ENCODE results near the gene SRSF5. TPM values are rescaled to one million over a fixed set of nuclear protein-coding genes. Genes with fewer than 3 reads are reported as not detected.

Gene SRSF5
- total RNA-seq, 1 donor from 2014 or later, result 291 TPM

GRCh38 chr14:69770559-69770958, 3.6 kb downstream of the SRSF5 start:
- no peak for DNase-seq (ENCODE audit: low read depth)

GRCh38 chr14:69771136-69771535, 4.2 kb downstream of the SRSF5 start:
- DNase-seq (ENCODE audit: low read depth), result no peak

GRCh38 chr14:69772082-69773017, 5.4 kb downstream of the SRSF5 start:
- DNase-seq (ENCODE audit: low read depth), result no peak

- no peak for DNase-seq (ENCODE audit: low read depth)
Measured at GRCh38 chr14:69773571-69774276, 6.8 kb downstream of the SRSF5 start.

DNA sequence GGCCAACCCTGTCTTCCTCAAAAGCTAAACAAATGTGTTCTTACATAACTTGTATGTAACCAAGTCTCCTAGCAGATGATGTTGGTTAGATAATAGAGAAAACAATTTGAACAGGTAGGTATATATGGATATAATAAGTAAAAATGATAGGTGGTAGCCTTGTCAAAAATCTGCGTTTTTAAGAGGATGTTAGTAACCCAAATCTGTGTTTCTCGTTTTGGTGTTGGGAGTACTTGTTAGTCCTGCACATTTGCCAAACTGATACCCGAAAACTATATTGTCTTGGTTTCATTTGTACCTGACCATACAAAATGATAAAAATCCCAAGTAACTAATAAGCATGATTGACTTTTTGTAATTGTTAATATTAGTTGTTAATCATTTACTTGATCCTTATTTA, 8.1 kb downstream of the SRSF5 start:
- DNase-seq (ENCODE audit: low read depth), result no peak

DNA sequence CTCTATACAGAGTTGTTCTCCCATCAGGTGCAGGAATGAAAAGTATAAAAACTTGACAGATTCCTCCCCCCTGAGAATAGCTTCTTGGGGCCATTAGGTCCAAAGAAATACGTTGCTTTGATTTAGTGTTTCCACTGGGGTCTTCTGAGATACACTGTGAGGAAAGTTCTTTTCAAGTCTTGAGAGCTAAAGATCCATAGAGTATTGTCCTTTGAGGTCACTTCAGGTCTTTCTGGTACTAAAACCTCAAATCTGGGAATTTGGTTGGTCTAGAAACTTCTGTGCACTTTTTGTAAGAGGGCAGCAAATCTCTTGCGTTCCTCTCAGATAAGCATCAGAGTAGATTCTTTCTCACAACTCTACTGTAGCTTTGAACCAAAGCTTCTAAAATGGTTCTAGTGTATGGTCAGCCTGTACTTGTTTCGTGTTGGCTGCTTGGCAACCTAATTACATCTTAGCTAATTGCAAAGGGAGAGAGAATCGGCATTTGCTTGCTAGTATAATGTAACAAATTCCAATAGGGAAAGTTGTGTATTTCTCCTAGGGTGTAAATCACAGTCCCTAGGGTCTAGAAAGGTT, 10.0 kb downstream of the SRSF5 start:
- no peak for DNase-seq (ENCODE audit: low read depth)

DNA sequence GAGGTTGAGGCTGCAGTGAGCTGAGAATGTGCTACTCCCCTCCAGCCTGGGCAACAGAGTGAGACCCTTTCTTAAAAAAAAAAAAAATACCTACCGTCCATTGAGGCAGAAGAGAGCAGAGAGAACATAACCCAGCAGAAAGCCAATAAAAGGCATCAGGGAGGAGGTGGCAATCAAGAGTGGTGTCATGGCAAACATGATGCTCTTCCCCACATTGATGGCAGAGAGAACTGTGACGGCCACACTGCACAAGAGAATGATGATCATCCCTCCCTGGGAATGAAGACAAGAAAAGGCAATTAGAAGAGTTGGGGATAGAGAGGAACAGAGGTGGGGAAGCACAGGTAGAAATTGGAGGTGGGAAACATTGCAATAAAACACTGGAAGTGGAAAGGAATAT, 12.1 kb downstream of the SRSF5 start:
- DNase-seq (ENCODE audit: low read depth), result no peak

- no peak for DNase-seq (ENCODE audit: low read depth)
Measured at GRCh38 chr14:69780092-69780491, 13.2 kb downstream of the SRSF5 start.

DNA sequence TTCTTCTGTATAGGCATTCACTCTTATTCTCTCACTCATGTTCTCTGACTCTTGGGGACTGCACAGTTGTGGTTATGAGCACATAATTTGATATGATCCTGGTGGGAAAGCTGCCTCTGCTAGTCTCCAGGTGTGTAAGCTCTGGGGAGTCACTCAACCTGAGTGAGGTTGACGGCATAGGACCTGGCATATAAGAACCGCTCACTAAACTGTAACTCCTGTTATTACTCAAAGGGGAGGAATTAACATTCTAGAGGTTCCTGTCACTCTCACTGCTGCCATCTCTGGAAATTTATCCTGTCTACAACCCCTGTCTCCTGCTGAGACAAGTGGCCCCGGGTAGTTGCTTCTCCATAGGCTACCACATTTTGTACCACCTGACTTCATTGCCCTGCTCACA, 14.0 kb downstream of the SRSF5 start:
- no peak for DNase-seq (ENCODE audit: low read depth)

DNA sequence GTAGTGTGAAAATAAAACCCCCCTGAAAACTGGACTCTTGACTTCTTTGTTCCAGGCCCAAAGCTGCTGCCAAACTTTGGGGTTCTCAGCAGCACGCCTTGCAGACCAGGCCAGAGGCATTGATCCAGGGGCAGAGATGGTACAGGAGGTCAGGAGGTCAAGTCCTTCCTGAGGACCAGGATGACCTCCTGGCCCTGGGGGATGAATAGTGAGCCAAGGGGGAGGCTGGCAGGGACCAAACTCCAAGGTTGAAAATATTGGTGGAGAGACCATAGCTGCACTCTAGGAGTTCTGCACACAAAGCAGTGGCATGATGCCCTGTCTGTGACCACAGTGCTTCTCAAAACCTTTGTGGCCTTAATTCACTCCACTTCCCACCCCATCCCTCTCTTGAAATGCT, 18.0 kb downstream of the SRSF5 start:
- no peak for DNase-seq (ENCODE audit: low read depth)

GRCh38 chr14:69786603-69787002, 19.7 kb downstream of the SRSF5 start:
- DNase-seq (ENCODE audit: low read depth), result no peak

- no peak for DNase-seq (ENCODE audit: low read depth)
Measured at GRCh38 chr14:69789118-69789640, 22.2 kb downstream of the SRSF5 start.

DNA sequence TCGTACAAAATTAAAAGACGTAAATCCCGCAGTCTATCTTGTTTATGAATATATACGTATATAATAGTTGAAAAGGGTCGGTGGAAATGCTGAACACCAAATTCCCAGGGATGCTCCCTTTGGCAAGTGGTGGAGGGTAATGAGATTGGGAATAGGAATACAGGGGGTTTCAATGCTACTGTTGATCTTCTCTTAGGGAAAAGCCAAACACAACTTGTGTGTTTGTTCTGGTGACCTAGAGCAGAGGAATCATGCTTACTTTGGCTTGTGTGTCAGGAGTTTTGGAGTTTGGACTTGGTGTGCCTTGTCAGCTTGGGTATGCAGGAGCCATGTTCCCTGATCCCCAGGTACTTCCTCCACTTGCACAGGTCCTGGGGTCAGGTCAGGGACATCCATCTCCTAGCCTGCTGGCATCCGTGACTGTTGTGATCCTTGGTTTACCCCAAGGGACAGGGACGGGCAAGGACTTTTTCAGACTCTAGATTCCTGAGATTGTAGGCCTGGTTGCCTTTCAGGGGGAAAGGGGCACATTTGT, 26.0 kb downstream of the SRSF5 start:
- DNase-seq (ENCODE audit: low read depth), result no peak

DNA sequence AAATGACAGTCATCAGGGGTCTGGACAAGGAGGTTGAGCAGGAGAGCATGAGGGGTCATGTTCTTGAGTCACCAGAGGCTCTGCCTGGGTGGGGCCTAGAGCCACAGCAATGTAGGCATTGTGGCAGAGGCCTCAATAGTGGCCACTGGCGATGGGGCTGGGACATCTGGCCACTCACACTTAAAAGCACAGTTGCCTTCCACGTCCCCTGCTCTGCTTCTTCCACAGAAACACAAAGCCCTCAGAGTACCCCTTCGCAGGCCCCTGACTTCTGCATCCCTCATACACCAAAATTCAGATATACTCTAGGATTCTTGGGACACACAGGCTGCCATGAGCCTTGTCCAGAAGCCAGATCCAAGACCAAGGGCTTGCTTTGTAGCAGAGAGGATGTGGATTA, 27.8 kb downstream of the SRSF5 start:
- no peak for DNase-seq (ENCODE audit: low read depth)

DNA sequence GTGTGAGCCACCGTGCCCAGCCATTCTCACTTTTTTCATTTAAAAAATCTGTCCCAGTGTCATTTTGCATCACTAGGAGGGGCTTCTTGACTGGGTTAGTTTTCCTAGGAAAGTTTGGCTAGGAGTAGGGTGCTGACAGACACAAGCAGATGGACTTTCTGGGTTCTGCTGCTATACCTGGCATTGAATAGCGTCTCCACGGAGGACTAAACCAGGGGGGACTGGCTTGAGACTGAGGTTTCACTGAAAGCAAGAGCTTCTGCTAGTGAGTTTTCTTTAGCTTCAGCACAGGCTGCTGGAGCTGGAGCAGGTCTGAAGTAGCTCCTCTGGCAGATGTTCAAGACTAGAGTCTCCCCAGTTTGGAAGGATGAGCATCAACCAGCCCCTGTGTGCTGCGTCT, 28.7 kb downstream of the SRSF5 start:
- no peak for DNase-seq (ENCODE audit: low read depth)

DNA sequence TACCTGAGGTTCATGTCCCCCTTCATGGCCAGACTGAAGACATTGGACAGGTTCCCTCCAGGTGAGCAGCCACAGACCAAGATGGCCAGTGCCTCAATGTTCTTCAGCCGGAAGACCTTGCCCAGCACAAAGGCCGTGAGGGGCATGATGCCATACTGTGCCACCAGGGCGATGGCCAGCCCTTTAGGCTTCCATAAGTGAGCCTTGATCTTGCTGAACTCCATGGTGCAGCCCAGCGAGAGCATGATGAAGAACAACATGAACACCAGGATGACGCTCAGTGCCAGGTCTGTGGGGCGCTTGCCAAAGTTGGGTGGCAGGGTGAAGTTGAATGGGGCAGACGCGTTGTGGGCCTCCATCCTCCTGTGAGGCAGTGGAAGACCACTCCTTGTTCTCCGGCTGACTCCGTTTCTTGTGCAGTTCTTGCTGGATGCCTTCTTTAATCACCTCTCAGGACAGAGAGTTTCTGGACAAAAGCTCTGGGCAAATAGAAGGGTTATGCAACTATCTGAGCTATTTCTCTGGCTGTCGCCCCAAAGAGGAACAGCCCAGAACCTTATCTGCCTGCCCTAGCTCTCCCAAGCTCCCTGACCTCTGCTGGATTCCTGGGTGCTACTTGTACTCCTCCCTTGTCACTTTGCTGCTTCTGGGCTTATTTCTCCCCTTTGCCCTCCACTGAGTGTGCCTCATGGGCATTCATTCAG, 30.0 kb downstream of the SRSF5 start, which contains the start of gene SLC10A1:
Gene SLC10A1 (minus strand): TSS at position 445 of the 704 bp plus-strand sequence. CDS start 86 bp downstream, at position 359.
- no peak for DNase-seq (ENCODE audit: low read depth)

GRCh38 chr14:69797573-69798338, 30.8 kb downstream of the SRSF5 start:
- no peak for DNase-seq (ENCODE audit: low read depth)

DNA sequence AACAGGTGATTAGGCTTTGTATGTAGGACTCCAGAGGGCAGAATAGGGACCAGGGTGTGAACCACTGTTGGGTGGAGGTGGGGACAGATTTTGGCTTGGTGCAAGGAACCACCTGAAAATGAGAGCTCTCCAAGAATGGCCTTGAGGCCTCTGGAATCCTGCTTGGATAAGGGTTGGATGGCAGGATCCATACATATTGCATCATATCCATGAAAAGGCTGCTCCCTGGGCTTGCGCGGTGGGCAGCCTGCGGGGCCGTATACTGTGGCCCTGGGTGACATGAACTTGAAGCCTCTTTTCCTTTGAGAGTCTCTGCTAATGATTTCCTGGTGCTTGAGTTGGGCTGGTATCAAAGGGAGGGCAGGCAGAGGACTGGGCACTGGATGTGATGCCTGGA, 31.4 kb downstream of the SRSF5 start:
- no peak for DNase-seq (ENCODE audit: low read depth)

- no peak for DNase-seq (ENCODE audit: low read depth)
Measured at GRCh38 chr14:69803753-69804152, 36.8 kb downstream of the SRSF5 start.

DNA sequence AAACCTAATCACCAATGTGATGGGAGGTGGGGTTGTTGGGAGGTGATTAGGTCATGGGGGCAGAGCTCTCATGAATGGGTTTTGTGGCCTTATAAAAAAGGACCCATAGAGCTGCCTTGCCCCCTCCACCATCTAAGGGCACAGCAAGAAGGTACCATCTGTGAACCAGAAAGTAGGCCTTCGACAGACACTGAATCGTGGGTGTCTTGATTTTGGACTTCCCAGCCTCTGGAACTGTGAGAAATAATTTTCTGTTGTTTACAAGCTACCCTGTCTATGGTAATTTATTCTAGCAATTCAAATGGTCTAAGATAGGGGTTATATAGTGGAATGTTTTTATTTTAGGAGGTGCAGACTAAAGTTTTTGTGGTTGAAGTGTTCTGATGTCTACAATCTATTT, 38.0 kb downstream of the SRSF5 start:
- no peak for DNase-seq (ENCODE audit: low read depth)

DNA sequence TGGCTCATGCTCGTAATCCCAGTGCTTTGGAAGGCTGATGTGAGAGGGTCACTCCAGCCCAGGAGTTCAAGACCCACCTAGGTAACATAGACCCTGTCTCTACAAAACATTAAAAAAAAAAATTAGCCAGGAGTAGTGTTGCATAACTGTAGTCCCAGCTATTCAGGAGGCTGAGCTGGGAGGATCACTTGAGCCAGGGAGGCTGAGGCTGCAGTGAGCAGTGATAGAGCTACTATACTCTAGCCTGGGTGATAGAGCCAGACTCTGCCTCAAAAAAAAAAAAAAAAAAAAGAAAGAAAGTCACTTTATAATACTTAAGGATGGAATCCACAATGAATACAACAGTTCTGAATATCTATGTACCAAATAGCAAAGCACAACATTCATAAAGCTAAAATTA, 40.2 kb downstream of the SRSF5 start:
- DNase-seq (ENCODE audit: low read depth), result no peak

Data from renal cortical epithelial cell (primary cell).